HepG2 (cell line): ENCODE results near the gene EDEM3. TPM values are rescaled to one million over a fixed set of nuclear protein-coding genes. Genes with fewer than 3 reads are reported as not detected.

ENCODE experiments used
- ATAC-seq: fragments of 200-7000 bp; cut with Tn5 transposase; 3 replicates; pipeline ENCODE4 v1.9.1; 2020; ENCODE audit warnings: mild to moderate bottlenecking, moderate library complexity
- BruUV-seq: library from RNA; stranded (reverse); fragments of 400-500 nt; replicated peaks from 2 replicates; lab custom pipeline; 2021; lab: Mats Ljungman, UMichigan
- CTCF ChIA-PET: fragments of 300-600 bp; formaldehyde crosslinking; extraction: SDS; loops from one replicate; lab custom pipeline; 2021; ENCODE audit warnings: low total read pairs, inconsistent platforms, low intra/inter-chr PET ratio; lab: Yijun Ruan, JAX
- POLR2A ChIA-PET: fragments of 350-600 bp; sonication (Branson Sonifier 250); formaldehyde crosslinking; loops from one replicate; lab custom pipeline; 2020; ENCODE audit warnings: antibody characterized with exemption, inconsistent platforms; lab: Yijun Ruan, JAX
- DNase-seq: peaks from one replicate; pipeline ENCODE4 v3.0.0-alpha.2; 2015; ENCODE audit warnings: low spot score
- FAIRE-seq: peaks from 3 replicates; lab custom pipeline; 2011; peaks lifted over from hg19 to GRCh38; lab: Jason Lieb, UNC
- H2AFZ ChIP-seq: one replicate; pipeline ENCODE4 v1.6.1; 2011; ENCODE audit warnings: low read length, inconsistent platforms
- H3K27ac ChIP-seq: fragments of 300-600 bp; 3 replicates; pipeline ENCODE4 v1.8.0; 2011; ENCODE audit warnings: mixed run types, mild to moderate bottlenecking, mixed read lengths, low read length, inconsistent platforms; ENCODE audit not compliant: insufficient read depth; ENCODE audit errors: extremely low read length
- H3K27me3 ChIP-seq, 2 experiments: fragments of 200-600 bp in 1 of 2; 2 replicates in 1 of 2; 3 replicates in 1 of 2; pipeline versions ENCODE4 v1.6.0 to v1.8.0; 2011; ENCODE audit warnings: low read length in 2 of 2, mild to moderate bottlenecking in 2 of 2, moderate library complexity in 2 of 2, inconsistent platforms in 1 of 2; ENCODE audit not compliant: insufficient read depth in 2 of 2, control insufficient read depth in 1 of 2
- H3K36me3 ChIP-seq, 2 experiments: fragments of 200-600 bp in 1 of 2; replicated peaks in 1 of 2; 2 replicates in 1 of 2; 3 replicates in 1 of 2; pipeline versions ENCODE4 v1.5.1 to v1.8.0; 2011; ENCODE audit warnings: low read length in 2 of 2, inconsistent platforms in 1 of 2; ENCODE audit not compliant: insufficient read depth in 2 of 2, control insufficient read depth in 1 of 2
- H3K4me1 ChIP-seq: 2 replicates; pipeline ENCODE4 v1.5.1; 2012; ENCODE audit warnings: low read length, inconsistent platforms; ENCODE audit not compliant: insufficient read depth
- H3K4me2 ChIP-seq: 2 replicates; pipeline ENCODE4 v1.6.0; 2011; ENCODE audit warnings: low read depth, low read length, inconsistent platforms
- H3K4me3 ChIP-seq, 3 experiments: fragments of 200-600 bp in 1 of 3; sonication (generic), shearing (Covaris generic) in 1 of 3; replicated peaks in 1 of 3; 2 replicates each; pipeline ENCODE4 v1.5.1; 2011 to 2016; ENCODE audit warnings: low read length in 3 of 3, inconsistent platforms in 2 of 3, low read depth in 2 of 3, mild to moderate bottlenecking in 2 of 3, control low read depth in 1 of 3, mixed read lengths in 1 of 3; ENCODE audit not compliant: insufficient read depth in 1 of 3
- H3K79me2 ChIP-seq: one replicate; pipeline ENCODE4 v1.6.1; 2011; ENCODE audit warnings: low read length, inconsistent platforms; ENCODE audit not compliant: insufficient read depth
- H3K9ac ChIP-seq: 2 replicates; pipeline ENCODE4 v1.6.0; 2011; ENCODE audit warnings: mild to moderate bottlenecking, low read depth, low read length, inconsistent platforms; ENCODE audit not compliant: insufficient read depth
- H3K9me3 ChIP-seq: 2 replicates; pipeline ENCODE4 v1.5.1; 2012; ENCODE audit warnings: mild to moderate bottlenecking, low read length
- H4K20me1 ChIP-seq: 2 replicates; pipeline ENCODE4 v1.6.0; 2011; ENCODE audit warnings: inconsistent platforms, mild to moderate bottlenecking, low read length, moderate library complexity; ENCODE audit not compliant: insufficient read depth
- GMEB1 ChIP-seq: sonication (generic); formaldehyde crosslinking; IDR thresholded peaks from 2 replicates; pipeline ENCODE4 v1.5.1; 2020; ENCODE audit warnings: missing genetic modification reagents, mild to moderate bottlenecking, borderline replicate concordance
- NFAT5 ChIP-seq: sonication (generic); formaldehyde crosslinking; IDR thresholded peaks from 2 replicates; pipeline ENCODE4 v1.4.0; 2020; ENCODE audit warnings: missing genetic modification reagents
- PHF8 ChIP-seq: sonication (generic); formaldehyde crosslinking; IDR thresholded peaks from 2 replicates; pipeline ENCODE4 v1.5.0; 2020; ENCODE audit warnings: missing genetic modification reagents
- SOX13 ChIP-seq, 3 experiments: fragments of 450-650 bp in 1 of 3; sonication (generic) in 1 of 3; formaldehyde crosslinking in 1 of 3; IDR thresholded peaks in 2 of 3; conservative IDR thresholded peaks in 1 of 3; 2 replicates each; pipeline versions ENCODE4 v1.5.0 to v1.6.1; 2016 to 2020; ENCODE audit warnings: antibody characterized with exemption in 1 of 3, mild to moderate bottlenecking in 1 of 3, missing compliant biosample characterization in 1 of 3, missing genetic modification reagents in 1 of 3, moderate library complexity in 1 of 3
- XRCC5 ChIP-seq: fragments of 200-400 bp; formaldehyde crosslinking; optimal IDR thresholded peaks from 2 replicates; pipeline ENCODE3; 2017; ENCODE audit warnings: mild to moderate bottlenecking, low read length
- ZBTB43 ChIP-seq: sonication (generic); formaldehyde crosslinking; conservative IDR thresholded peaks from 2 replicates; pipeline ENCODE4 v1.4.0; 2020; ENCODE audit warnings: missing genetic modification reagents
- ZNF33B ChIP-seq: sonication (generic); formaldehyde crosslinking; IDR thresholded peaks from 2 replicates; pipeline ENCODE4 v1.5.1; 2020; ENCODE audit warnings: mild to moderate bottlenecking, missing genetic modification reagents
- ZNF607 ChIP-seq: sonication (generic); formaldehyde crosslinking; IDR thresholded peaks from 2 replicates; pipeline ENCODE4 v1.5.1; 2020; ENCODE audit warnings: missing genetic modification reagents, mild to moderate bottlenecking, borderline replicate concordance
- ZNF770 ChIP-seq: sonication (generic); formaldehyde crosslinking; IDR thresholded peaks from 2 replicates; pipeline ENCODE4 v1.5.0; 2020; ENCODE audit warnings: mild to moderate bottlenecking, missing genetic modification reagents
- ZNF790 ChIP-seq: sonication (generic); formaldehyde crosslinking; IDR thresholded peaks from 2 replicates; pipeline ENCODE4 v1.8.0; 2022; ENCODE audit warnings: missing genetic modification reagents, mild to moderate bottlenecking, borderline replicate concordance
- ZUFSP ChIP-seq: sonication (generic); formaldehyde crosslinking; IDR thresholded peaks from 2 replicates; pipeline ENCODE4 v1.9.0; 2021; ENCODE audit warnings: missing genetic modification reagents, mild to moderate bottlenecking, borderline replicate concordance
- WGBS: methylation state at CpG from one replicate; pipeline ENCODE4 v1.1.6; 2017; ENCODE audit warnings: low lambda C conversion rate; 5-methylcytosine and 5-hydroxymethylcytosine counted together
- in situ Hi-C: cut with HindIII; loops from 2 replicates; pipeline ENCODE4 v1.10.0; 2017; ENCODE audit warnings: low pct_unique_long_range_greater_than_20kb; ENCODE audit not compliant: extremely low pct_ligation_motif_present
- intact Hi-C: fragments of 100-400 bp; cut with micrococcal nuclease; formaldehyde crosslinking; loops from one replicate; pipeline ENCODE4 v1.10.0; 2022; ENCODE audit not compliant: unreplicated experiment
- polyA plus RNA-seq, 8 experiments: library from polyadenylated mRNA; depleted of rRNA in 3 of 8; stranded (reverse) in 7 of 8; unstranded in 1 of 8; fragments of >200 nt; fragmentation: Illumina TruSeq in 4 of 8; extraction: Trizol in 4 of 8; gene quantifications; 2 replicates each; pipeline versions ENCODE4 v1.2.1 to v1.2.3, GENCODE V29; 2011 to 2016; ENCODE audit warnings: low read depth in 4 of 8, missing spikeins in 1 of 8, mixed read lengths in 1 of 8; ENCODE audit not compliant: insufficient read depth in 1 of 8
- total RNA-seq, 5 experiments: library from RNA; depleted of rRNA; stranded (reverse); fragments of >200 nt; fragmentation: Illumina TruSeq; extraction: Trizol; gene quantifications; 2 replicates each; pipeline ENCODE4 v1.2.3, GENCODE V29; 2016; ENCODE audit warnings: low read depth in 1 of 5

The EDEM3 gene
- total and polyA plus RNA-seq, 2 of the 13 experiments (the other 11 are each of a cell fraction or from before 2014, with no cell fraction given): 13.1 to 18.2 TPM

- Histone ChIP-seq H3K9me3 (no peaks in the 10 kb centered on the region), H3K4me2 (no peak overlapping the region), H3K36me3 (no peaks in the 10 kb centered on the region), H4K20me1 (no peaks in the 10 kb centered on the region), H3K27ac (no peak overlapping the region), H3K27me3 (no peaks in the 10 kb centered on the region), H3K79me2 (peaks cover 11% of the 10 kb centered on the region), H3K4me3 (no peak overlapping the region), H3K4me1 (peaks cover 41% of the 10 kb centered on the region), H3K9ac (no peak overlapping the region), H2AFZ (no peak overlapping the region)
- FAIRE-seq (no peak), ATAC-seq (no peak), DNase-seq (no peak)
- CTCF ChIA-PET: no interaction called here
- POLR2A ChIA-PET: interaction anchor here (0.6 kb wide), 1 partner anchor 71 kb away, joined by 4 read pairs; no protein-coding TSS in a partner anchor
- BruUV-seq: no TSS peak
- intact Hi-C loops (no loop called here), in situ Hi-C loops (no loop called here)
- whole genome bisulfite sequencing: 83% methylated on average over 10 of the region's 10 CpGs
- no peak for TF ChIP-seq PHF8 (CRISPR knock-in tag)
- TF ChIP-seq GMEB1 (CRISPR knock-in tag): no peak
- TF ChIP-seq ZUFSP: no peak
- no peak for TF ChIP-seq XRCC5
- no peak for TF ChIP-seq ZNF33B
- no peak for TF ChIP-seq NFAT5 (CRISPR knock-in tag)
- no peak for TF ChIP-seq ZNF607 (CRISPR knock-in tag)
- TF ChIP-seq SOX13 (IDR thresholded peaks at IDR 0.05): no peak
- TF ChIP-seq SOX13 (CRISPR knock-in tag; conservative IDR thresholded peaks at IDR 0.05 in 1 of 2, IDR thresholded peaks at IDR 0.05 in 1 of 2): no peak
- TF ChIP-seq ZNF770: no peak
- TF ChIP-seq ZNF790 (CRISPR knock-in tag): no peak
- no peak for TF ChIP-seq ZBTB43 (CRISPR knock-in tag)
These were observed 2.7 kb upstream of the EDEM3 start for GRCh38 chr1:184757406-184757805.
